ENCODE data around the gene TAGLN3.

The TAGLN3 gene
- 0 to 0.26 (median 0.17) reads per million in 3 donors for total RNA-seq

GRCh38 chr3:111998636-111999483 lies at the start of gene TAGLN3:
Gene TAGLN3, plus strand, starts transcription at chr3:111998922. Its CDS starts 501 bp downstream, at chr3:111999423.
- H3K4me3 ChIP-seq (ENCODE audit: insufficient read depth, low read depth, low read length, poor library complexity, severe bottlenecking), result peak within 1 kb of the TSS; percentile 11
- no peak for DNase-seq
- H3K36me3 ChIP-seq (ENCODE audit: control insufficient read depth, insufficient read depth, low read length), result no peaks in the 10 kb centered on the region
- no peaks in the 10 kb centered on the region for H3K9me3 ChIP-seq (ENCODE audit: control insufficient read depth, low read length)
- H3K27ac ChIP-seq (ENCODE audit: insufficient read depth, low read length, poor library complexity, severe bottlenecking), result no peak within 1 kb of the TSS
- no peaks in the 10 kb centered on the region for H3K27me3 ChIP-seq (replicated peaks; ENCODE audit: control insufficient read depth, insufficient read depth, low read length, poor library complexity, severe bottlenecking)
- H3K4me1 ChIP-seq (ENCODE audit: control insufficient read depth, insufficient read depth, low read length, poor library complexity, severe bottlenecking), result peaks cover 18% of the 10 kb centered on the region

- H3K27me3 ChIP-seq (replicated peaks; ENCODE audit: control insufficient read depth, insufficient read depth, low read length, poor library complexity, severe bottlenecking), result no peaks in the 10 kb centered on the region
- H3K36me3 ChIP-seq (ENCODE audit: control insufficient read depth, insufficient read depth, low read length), result no peaks in the 10 kb centered on the region
- DNase-seq, result no peak
Observed at GRCh38 chr3:111949712-111950111, 49.0 kb upstream of the TAGLN3 start.

GRCh38 chr3:111951032-111951431 lies 47.7 kb upstream of the TAGLN3 start:
- Histone ChIP-seq H3K27ac (ENCODE audit: insufficient read depth, low read length, poor library complexity, severe bottlenecking) (no peak overlapping the region), H3K27me3 (replicated peaks; ENCODE audit: control insufficient read depth, insufficient read depth, low read length, poor library complexity, severe bottlenecking) (no peaks in the 10 kb centered on the region), H3K4me1 (ENCODE audit: control insufficient read depth, insufficient read depth, low read length, poor library complexity, severe bottlenecking) (no peaks in the 10 kb centered on the region), H3K9me3 (ENCODE audit: control insufficient read depth, low read length) (no peaks in the 10 kb centered on the region), H3K36me3 (ENCODE audit: control insufficient read depth, insufficient read depth, low read length) (no peaks in the 10 kb centered on the region), H3K4me3 (ENCODE audit: insufficient read depth, low read depth, low read length, poor library complexity, severe bottlenecking) (no peak overlapping the region)
- no peak for DNase-seq

More at GRCh38 chr3:111949712-111950111, 49.0 kb upstream of the TAGLN3 start:
- no peak overlapping the region for H3K4me3 ChIP-seq (ENCODE audit: insufficient read depth, low read depth, low read length, poor library complexity, severe bottlenecking)
- no peak overlapping the region for H3K27ac ChIP-seq (ENCODE audit: insufficient read depth, low read length, poor library complexity, severe bottlenecking)
- no peaks in the 10 kb centered on the region for H3K4me1 ChIP-seq (ENCODE audit: control insufficient read depth, insufficient read depth, low read length, poor library complexity, severe bottlenecking)
- no peaks in the 10 kb centered on the region for H3K9me3 ChIP-seq (ENCODE audit: control insufficient read depth, low read length)

GRCh38 chr3:111952086-111952485 lies 46.6 kb upstream of the TAGLN3 start:
- DNase-seq, result no peak
- H3K27ac ChIP-seq (ENCODE audit: insufficient read depth, low read length, poor library complexity, severe bottlenecking), result no peak overlapping the region
- H3K4me3 ChIP-seq (ENCODE audit: insufficient read depth, low read depth, low read length, poor library complexity, severe bottlenecking), result no peak overlapping the region
- H3K27me3 ChIP-seq (replicated peaks; ENCODE audit: control insufficient read depth, insufficient read depth, low read length, poor library complexity, severe bottlenecking), result no peaks in the 10 kb centered on the region
- H3K4me1 ChIP-seq (ENCODE audit: control insufficient read depth, insufficient read depth, low read length, poor library complexity, severe bottlenecking), result no peaks in the 10 kb centered on the region
- no peaks in the 10 kb centered on the region for H3K36me3 ChIP-seq (ENCODE audit: control insufficient read depth, insufficient read depth, low read length)
- no peaks in the 10 kb centered on the region for H3K9me3 ChIP-seq (ENCODE audit: control insufficient read depth, low read length)

GRCh38 chr3:111952866-111953450 lies 45.8 kb upstream of the TAGLN3 start:
- Histone ChIP-seq H3K27ac (ENCODE audit: insufficient read depth, low read length, poor library complexity, severe bottlenecking) (no peak overlapping the region), H3K36me3 (ENCODE audit: control insufficient read depth, insufficient read depth, low read length) (no peaks in the 10 kb centered on the region), H3K4me1 (ENCODE audit: control insufficient read depth, insufficient read depth, low read length, poor library complexity, severe bottlenecking) (no peaks in the 10 kb centered on the region), H3K27me3 (replicated peaks; ENCODE audit: control insufficient read depth, insufficient read depth, low read length, poor library complexity, severe bottlenecking) (no peaks in the 10 kb centered on the region), H3K9me3 (ENCODE audit: control insufficient read depth, low read length) (no peaks in the 10 kb centered on the region), H3K4me3 (ENCODE audit: insufficient read depth, low read depth, low read length, poor library complexity, severe bottlenecking) (no peak overlapping the region)
- no peak for DNase-seq

- DNase-seq, result no peak
- Histone ChIP-seq H3K4me3 (ENCODE audit: insufficient read depth, low read depth, low read length, poor library complexity, severe bottlenecking) (no peak overlapping the region), H3K27ac (ENCODE audit: insufficient read depth, low read length, poor library complexity, severe bottlenecking) (no peak overlapping the region), H3K4me1 (ENCODE audit: control insufficient read depth, insufficient read depth, low read length, poor library complexity, severe bottlenecking) (no peaks in the 10 kb centered on the region), H3K36me3 (ENCODE audit: control insufficient read depth, insufficient read depth, low read length) (no peaks in the 10 kb centered on the region), H3K9me3 (ENCODE audit: control insufficient read depth, low read length) (no peaks in the 10 kb centered on the region), H3K27me3 (replicated peaks; ENCODE audit: control insufficient read depth, insufficient read depth, low read length, poor library complexity, severe bottlenecking) (no peaks in the 10 kb centered on the region)
Observed at GRCh38 chr3:111954228-111954990, 44.3 kb upstream of the TAGLN3 start.

GRCh38 chr3:111955876-111956275 lies 42.8 kb upstream of the TAGLN3 start:
- Histone ChIP-seq H3K27ac (ENCODE audit: insufficient read depth, low read length, poor library complexity, severe bottlenecking) (no peak overlapping the region), H3K36me3 (ENCODE audit: control insufficient read depth, insufficient read depth, low read length) (no peaks in the 10 kb centered on the region), H3K4me1 (ENCODE audit: control insufficient read depth, insufficient read depth, low read length, poor library complexity, severe bottlenecking) (no peaks in the 10 kb centered on the region), H3K27me3 (replicated peaks; ENCODE audit: control insufficient read depth, insufficient read depth, low read length, poor library complexity, severe bottlenecking) (no peaks in the 10 kb centered on the region), H3K9me3 (ENCODE audit: control insufficient read depth, low read length) (no peaks in the 10 kb centered on the region), H3K4me3 (ENCODE audit: insufficient read depth, low read depth, low read length, poor library complexity, severe bottlenecking) (no peak overlapping the region)
- no peak for DNase-seq

GRCh38 chr3:111956449-111956848 lies 42.3 kb upstream of the TAGLN3 start:
- no peak overlapping the region for H3K27ac ChIP-seq (ENCODE audit: insufficient read depth, low read length, poor library complexity, severe bottlenecking)
- H3K4me3 ChIP-seq (ENCODE audit: insufficient read depth, low read depth, low read length, poor library complexity, severe bottlenecking), result no peak overlapping the region
- H3K4me1 ChIP-seq (ENCODE audit: control insufficient read depth, insufficient read depth, low read length, poor library complexity, severe bottlenecking), result no peaks in the 10 kb centered on the region
- DNase-seq, result no peak
- H3K36me3 ChIP-seq (ENCODE audit: control insufficient read depth, insufficient read depth, low read length), result no peaks in the 10 kb centered on the region
- H3K9me3 ChIP-seq (ENCODE audit: control insufficient read depth, low read length), result no peaks in the 10 kb centered on the region
- H3K27me3 ChIP-seq (replicated peaks; ENCODE audit: control insufficient read depth, insufficient read depth, low read length, poor library complexity, severe bottlenecking), result no peaks in the 10 kb centered on the region

- Histone ChIP-seq H3K9me3 (ENCODE audit: control insufficient read depth, low read length) (no peaks in the 10 kb centered on the region), H3K27me3 (replicated peaks; ENCODE audit: control insufficient read depth, insufficient read depth, low read length, poor library complexity, severe bottlenecking) (no peaks in the 10 kb centered on the region), H3K27ac (ENCODE audit: insufficient read depth, low read length, poor library complexity, severe bottlenecking) (no peak overlapping the region), H3K4me3 (ENCODE audit: insufficient read depth, low read depth, low read length, poor library complexity, severe bottlenecking) (no peak overlapping the region), H3K4me1 (ENCODE audit: control insufficient read depth, insufficient read depth, low read length, poor library complexity, severe bottlenecking) (no peaks in the 10 kb centered on the region), H3K36me3 (ENCODE audit: control insufficient read depth, insufficient read depth, low read length) (no peaks in the 10 kb centered on the region)
- DNase-seq, result no peak
Observed at GRCh38 chr3:111956995-111957734, 41.6 kb upstream of the TAGLN3 start.

All from effector memory CD4-positive, alpha-beta T cell (primary cell).